Adipose tissue (tissue), 3 donors: ENCODE measurements around the gene KARS1. TPM values are rescaled to one million over a fixed set of nuclear protein-coding genes. Genes with fewer than 3 reads are reported as not detected.

Experiments used
- H3K27ac ChIP-seq: one replicate; pipeline ENCODE4 v1.5.1; 2013; ENCODE audit warnings: low read depth, low read length
- WGBS, 3 donors: extraction: QIAGEN DNeasy Blood & Tissue Kit; methylation state at CpG; one replicate each; pipeline ENCODE4 v1.1.7; 2013; 5-methylcytosine and 5-hydroxymethylcytosine counted together
- polyA plus RNA-seq, 3 donors: library from polyadenylated mRNA; stranded (reverse); fragments of 200-250 nt; gene quantifications; one replicate each; pipeline ENCODE4 v1.2.3, GENCODE V29; 2013
- donor health status: healthy with polysubstance abuse.
- donor health status: Bipolar disorder and iron deficiency.
- donor health status: healthy.

Gene KARS1
- polyA plus RNA-seq, 3 donors: 85.6 to 101 (median 85.8) TPM

GRCh38 chr16:75628351-75628750 is 19.1 kb downstream of the KARS1 start:
- 57 to 84% (median 64%) methylated on average over 4 of the region's 4 CpGs for WGBS, 3 donors
- no peak overlapping the region for H3K27ac ChIP-seq

DNA sequence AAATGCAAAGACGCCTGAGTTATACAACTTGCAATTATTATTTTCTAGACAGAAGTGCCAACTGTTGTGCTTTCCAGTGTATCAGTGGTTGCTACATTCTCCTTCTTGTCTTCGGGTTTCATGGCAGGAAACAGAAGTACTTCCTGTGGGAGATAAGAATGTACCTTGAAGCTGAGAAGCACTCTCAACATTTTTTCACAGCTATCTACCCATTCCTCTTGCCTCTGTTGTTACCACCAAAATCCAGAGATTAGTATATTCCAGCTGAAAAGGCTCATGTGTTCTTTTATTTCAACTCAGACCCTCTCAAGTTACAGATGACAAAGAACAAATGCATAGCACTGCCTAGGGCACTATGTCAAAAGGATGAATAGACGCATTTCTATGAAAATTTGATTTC is 19.6 kb downstream of the KARS1 start:
- WGBS, 3 donors: 32 to 65% (median 35%) methylated on average over 3 of the region's 3 CpGs
- H3K27ac ChIP-seq: no peak overlapping the region

DNA sequence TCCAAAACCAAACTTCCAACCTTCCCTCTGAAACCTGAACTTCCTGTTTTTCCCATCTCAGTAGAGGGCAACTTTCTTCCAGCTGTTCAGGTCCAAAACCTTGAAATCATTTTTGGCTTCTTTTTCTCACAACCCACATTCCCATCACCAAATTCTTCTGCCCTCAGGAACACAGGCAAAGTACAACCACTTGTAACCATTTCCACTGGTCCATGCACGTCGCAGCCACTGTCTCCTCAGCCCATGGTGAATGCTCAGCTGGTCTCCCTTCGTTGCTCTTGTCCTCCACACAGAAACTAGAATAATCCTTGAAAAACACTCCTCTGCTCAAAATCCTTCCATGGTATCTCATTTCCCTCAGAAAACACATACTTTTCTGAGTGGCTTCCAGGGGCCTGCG is 20.7 kb downstream of the KARS1 start:
- H3K27ac ChIP-seq: no peak overlapping the region
- WGBS, 3 donors: 91 to 95% (median 95%) methylated on average over 4 of the region's 4 CpGs

DNA sequence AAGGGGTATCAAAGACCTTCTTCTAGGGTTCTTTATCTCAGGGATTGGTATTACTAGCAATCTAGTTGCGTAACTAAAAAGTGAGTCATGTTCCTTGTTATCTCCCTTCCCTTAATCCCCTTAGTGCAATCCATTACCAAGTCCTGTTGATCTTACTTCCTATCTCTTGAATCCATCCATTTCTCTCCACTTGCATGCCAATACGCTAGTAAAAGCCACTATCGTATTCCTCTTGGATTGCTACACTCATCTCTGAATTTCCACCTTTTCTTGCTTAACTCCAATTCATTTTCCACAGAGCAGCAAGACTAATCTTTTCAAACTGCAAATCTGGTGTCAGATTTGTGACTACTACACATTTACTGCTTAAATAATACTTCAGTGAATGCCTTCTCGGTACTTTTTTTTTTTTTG is 22.5 kb downstream of the KARS1 start:
- no peak overlapping the region for H3K27ac ChIP-seq
- WGBS, 3 donors: 58 to 68% (median 59%) methylated on average over 4 of the region's 4 CpGs

GRCh38 chr16:75622761-75623605 is 24.5 kb downstream of the KARS1 start, which contains the start of gene ADAT1:
Gene ADAT1, minus strand, starts transcription at chr16:75623281. Its CDS starts 2,482 bp downstream, at chr16:75620799.
- 0 to 1% (median 1%) methylated on average over 61 to 62 of the region's 62 CpGs for WGBS, 3 donors
- H3K27ac ChIP-seq: peak within 1 kb of the TSS; percentile 77

DNA sequence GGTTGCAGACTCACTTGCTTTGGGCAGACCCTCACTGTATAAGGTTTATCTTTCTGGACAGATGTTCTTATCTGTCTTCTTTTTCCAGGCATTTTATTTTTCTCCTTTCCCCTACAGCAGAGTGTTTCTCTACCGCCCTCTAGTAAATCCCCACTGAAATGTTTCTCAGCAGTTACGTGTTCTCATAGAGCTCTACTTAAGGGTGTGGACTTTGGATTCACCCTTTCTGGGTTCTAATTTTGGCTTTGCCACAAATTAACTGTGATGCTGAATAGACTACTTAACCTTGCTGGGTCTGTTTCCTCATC is 26.3 kb downstream of the KARS1 start:
- no peak overlapping the region for H3K27ac ChIP-seq
- WGBS, 3 donors: 12 to 15% (median 13%) methylated on average over 2 of the region's 2 CpGs

GRCh38 chr16:75620326-75621169 is 26.9 kb downstream of the KARS1 start:
- H3K27ac ChIP-seq: no peak overlapping the region
- WGBS, 3 donors: 75 to 88% (median 81%) methylated on average over 20 of the region's 20 CpGs

DNA sequence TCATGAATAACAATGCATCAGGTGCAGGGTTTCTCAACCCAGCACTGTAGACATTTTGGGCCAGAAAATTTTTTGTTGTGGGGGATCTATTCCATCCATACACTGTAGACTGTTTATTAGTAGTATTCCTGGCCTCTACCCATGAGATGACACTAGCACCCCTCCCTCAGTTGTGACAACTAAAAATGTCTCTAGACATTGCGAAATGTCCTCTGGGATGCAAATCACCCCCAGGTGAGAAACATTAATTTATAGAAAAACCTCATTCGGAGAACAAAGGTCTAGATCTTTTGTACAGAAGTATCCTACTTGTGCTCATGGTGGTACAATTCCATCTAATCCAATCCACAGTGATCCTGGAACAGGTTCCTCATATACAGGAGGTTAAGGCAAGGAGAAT is 28.7 kb downstream of the KARS1 start:
- WGBS, 3 donors: 92 to 96% (median 93%) methylated on average over 2 of the region's 2 CpGs
- no peak overlapping the region for H3K27ac ChIP-seq

- WGBS, 3 donors: 85 to 95% (median 87%) methylated on average over 3 of the region's 3 CpGs
- no peak overlapping the region for H3K27ac ChIP-seq
Measured at GRCh38 chr16:75617121-75617520, 30.3 kb downstream of the KARS1 start.

- H3K27ac ChIP-seq: no peak overlapping the region
Measured at GRCh38 chr16:75616521-75617010, 30.9 kb downstream of the KARS1 start.

GRCh38 chr16:75615619-75616018 is 31.8 kb downstream of the KARS1 start:
- no peak overlapping the region for H3K27ac ChIP-seq
- 92 to 98% (median 96%) methylated on average over 2 of the region's 2 CpGs for WGBS, 3 donors

More at GRCh38 chr16:75616521-75617010, 30.9 kb downstream of the KARS1 start:
- 89 to 96% (median 89%) methylated on average over 4 of the region's 4 CpGs for WGBS, 3 donors

- no peak overlapping the region for H3K27ac ChIP-seq
- 90 to 95% (median 94%) methylated on average over 4 of the region's 4 CpGs for WGBS, 3 donors
Measured at GRCh38 chr16:75614066-75614897, 33.2 kb downstream of the KARS1 start.

DNA sequence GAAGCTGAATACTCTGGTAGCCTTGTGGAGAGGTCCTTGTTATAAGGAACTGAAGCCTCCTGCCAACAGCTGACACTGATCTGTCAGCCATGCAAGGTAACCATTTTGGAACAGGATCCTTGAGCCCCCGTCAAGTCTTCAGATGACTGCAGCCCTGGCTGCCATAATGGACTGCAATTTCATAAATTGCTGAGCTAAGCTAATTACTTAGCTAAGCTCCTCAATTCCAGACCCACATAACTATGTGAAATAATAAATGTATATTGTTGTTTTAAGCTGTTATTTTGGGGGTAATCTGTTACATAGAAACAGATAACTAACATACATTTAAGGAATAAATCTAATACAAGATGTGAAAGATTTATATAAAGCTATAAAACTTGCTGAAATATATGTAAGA is 41.0 kb downstream of the KARS1 start:
- H3K27ac ChIP-seq: no peak overlapping the region
- 95 to 100% (median 98%) methylated on average over 1 of the region's 1 CpG for WGBS, 3 donors

DNA sequence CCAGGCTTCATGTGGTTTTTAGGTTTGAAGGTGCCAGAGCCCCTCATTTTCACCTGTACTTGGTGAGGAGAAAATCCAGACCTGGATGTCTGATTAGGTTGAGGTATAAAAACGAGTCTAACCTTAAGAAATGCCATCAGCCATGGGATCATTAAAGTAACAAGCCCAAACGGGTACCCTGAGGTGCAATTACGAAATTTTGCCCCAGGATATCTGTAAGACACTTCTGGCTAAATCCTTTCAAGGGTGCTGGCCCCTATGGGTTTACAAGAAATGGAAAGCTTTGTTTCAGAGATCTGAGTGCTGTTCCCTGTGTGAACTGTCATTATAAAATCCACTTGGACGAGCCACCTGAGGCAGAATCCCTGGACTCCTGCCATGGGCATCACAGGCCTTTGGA is 44.2 kb downstream of the KARS1 start:
- H3K27ac ChIP-seq: no peak overlapping the region
- 87 to 94% (median 94%) methylated on average over 4 of the region's 4 CpGs for WGBS, 3 donors

- H3K27ac ChIP-seq: no peak overlapping the region
- WGBS, 3 donors: 88 to 92% (median 90%) methylated on average over 6 of the region's 6 CpGs
Measured at GRCh38 chr16:75599452-75600277, 47.8 kb downstream of the KARS1 start.

DNA sequence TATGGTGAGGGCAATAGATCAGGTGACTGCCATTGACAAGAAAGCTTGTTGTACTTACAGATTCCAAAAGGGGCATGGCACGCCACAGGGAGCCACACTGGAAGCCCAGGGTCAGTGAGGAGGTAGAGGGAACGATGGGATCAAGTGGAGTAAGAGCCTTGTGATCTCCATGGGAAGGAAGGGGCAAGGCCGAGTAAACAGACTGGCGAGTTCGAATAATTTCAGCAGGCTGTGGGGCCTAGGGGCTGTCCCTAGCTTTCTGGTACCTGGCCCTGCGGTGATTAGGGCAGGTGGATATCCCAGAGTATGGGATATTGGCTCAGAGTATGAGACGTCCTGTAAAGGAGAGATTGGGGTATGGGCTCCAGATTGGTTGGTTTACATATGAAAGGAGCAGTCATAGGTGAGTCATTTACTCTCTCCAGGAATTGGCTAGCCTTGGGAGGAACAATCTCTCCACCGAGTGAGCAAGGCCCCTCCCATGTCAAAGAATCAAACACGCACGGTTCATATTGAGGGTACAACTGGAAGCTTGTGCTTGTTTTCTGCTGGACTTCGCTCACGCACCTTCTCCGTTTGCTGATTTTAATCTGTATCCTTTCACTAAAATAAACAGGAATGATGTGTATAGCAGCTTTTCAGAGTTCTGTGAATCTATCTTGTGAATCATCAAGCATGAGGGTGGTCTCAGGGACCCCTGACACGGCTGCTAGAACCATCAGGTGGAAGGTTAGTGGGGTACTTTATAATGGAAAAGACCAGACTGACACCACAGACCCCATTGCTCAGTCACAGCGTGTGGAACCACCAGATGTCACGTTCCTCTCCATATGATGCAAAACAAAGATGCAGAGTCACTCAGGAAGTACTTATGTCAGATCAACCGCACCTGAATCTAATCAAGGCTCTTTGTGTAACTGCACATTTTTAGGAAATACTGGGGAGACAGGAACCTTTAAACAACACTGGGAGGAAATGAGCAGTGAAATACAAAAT is 53.3 kb downstream of the KARS1 start:
- 66 to 73% (median 67%) methylated on average over 17 of the region's 17 CpGs for WGBS, 3 donors
- no peak overlapping the region for H3K27ac ChIP-seq

GRCh38 chr16:75593308-75593707 is 54.2 kb downstream of the KARS1 start:
- 90 to 92% (median 92%) methylated on average over 6 of the region's 6 CpGs for WGBS, 3 donors
- no peak overlapping the region for H3K27ac ChIP-seq
